H9 (cell line): Measurements from ENCODE around the gene BSPRY. TPM values are rescaled to one million over a fixed set of nuclear protein-coding genes. Genes with fewer than 3 reads are reported as not detected.

Experiments used
- DNase-seq: peaks from one replicate; pipeline ENCODE4 v3.0.0-alpha.2; 2017
- H2AFZ ChIP-seq: one replicate; pipeline ENCODE4 v1.6.1; 2013; ENCODE audit warnings: mild to moderate bottlenecking, low read length, control low read depth, moderate library complexity
- H2AK5ac ChIP-seq: 2 replicates; pipeline ENCODE4 v1.6.1; 2013; ENCODE audit warnings: low read length, control low read depth, mixed read lengths; ENCODE audit not compliant: insufficient read length
- H2BK120ac ChIP-seq: one replicate; pipeline ENCODE4 v1.6.1; 2013; ENCODE audit warnings: low read depth, mild to moderate bottlenecking, low read length, control low read depth, inconsistent platforms; ENCODE audit not compliant: poor library complexity, severe bottlenecking
- H2BK12ac ChIP-seq: 2 replicates; pipeline ENCODE4 v1.6.1; 2013; ENCODE audit warnings: low read length, control low read depth, mixed read lengths, low read depth; ENCODE audit not compliant: insufficient read length
- H2BK15ac ChIP-seq: 2 replicates; pipeline ENCODE4 v1.6.1; 2013; ENCODE audit warnings: low read depth, low read length, control low read depth
- H2BK20ac ChIP-seq: one replicate; pipeline ENCODE4 v1.6.1; 2013; ENCODE audit warnings: low read depth, mild to moderate bottlenecking, low read length, control low read depth, inconsistent platforms; ENCODE audit not compliant: poor library complexity, severe bottlenecking
- H2BK5ac ChIP-seq: 2 replicates; pipeline ENCODE4 v1.6.1; 2013; ENCODE audit warnings: low read length, control low read depth, mixed read lengths; ENCODE audit not compliant: insufficient read length
- H3K14ac ChIP-seq: 2 replicates; pipeline ENCODE4 v1.6.1; 2013; ENCODE audit warnings: low read length, control low read depth; ENCODE audit not compliant: insufficient read depth
- H3K18ac ChIP-seq: 2 replicates; pipeline ENCODE4 v1.6.1; 2013; ENCODE audit warnings: low read depth, mild to moderate bottlenecking, mixed read lengths, low read length, control low read depth; ENCODE audit not compliant: insufficient read length
- H3K23ac ChIP-seq: 2 replicates; pipeline ENCODE4 v1.6.1; 2013; ENCODE audit warnings: low read length, control low read depth, mixed read lengths, low read depth; ENCODE audit not compliant: insufficient read length
- H3K23me2 ChIP-seq: 2 replicates; pipeline ENCODE4 v1.6.1; 2013; ENCODE audit warnings: low read depth, mild to moderate bottlenecking, mixed read lengths, low read length, control low read depth; ENCODE audit not compliant: insufficient read length, poor library complexity, severe bottlenecking
- H3K27ac ChIP-seq: 2 replicates; pipeline ENCODE4 v1.5.1; 2013; ENCODE audit warnings: low read length, control low read depth, mixed read lengths, low read depth; ENCODE audit not compliant: insufficient read length
- H3K27me3 ChIP-seq: 2 replicates; pipeline ENCODE4 v1.6.1; 2013; ENCODE audit warnings: low read length, control low read depth, inconsistent platforms; ENCODE audit not compliant: insufficient read depth
- H3K4ac ChIP-seq: 2 replicates; pipeline ENCODE4 v1.6.1; 2013; ENCODE audit warnings: low read depth, mild to moderate bottlenecking, control low read depth, inconsistent platforms, low read length, moderate library complexity
- H3K4me1 ChIP-seq: 2 replicates; pipeline ENCODE4 v1.6.1; 2013; ENCODE audit warnings: low read length, control low read depth, inconsistent platforms; ENCODE audit not compliant: insufficient read depth
- H3K4me2 ChIP-seq: 2 replicates; pipeline ENCODE4 v1.6.1; 2013; ENCODE audit warnings: low read length, control low read depth, mixed read lengths; ENCODE audit not compliant: insufficient read length, insufficient read depth
- H3K56ac ChIP-seq: 2 replicates; pipeline ENCODE4 v1.6.1; 2013; ENCODE audit warnings: low read depth, mild to moderate bottlenecking, mixed read lengths, low read length, control low read depth; ENCODE audit not compliant: insufficient read length
- H3K79me1 ChIP-seq: 2 replicates; pipeline ENCODE4 v1.6.1; 2013; ENCODE audit warnings: low read depth, mild to moderate bottlenecking, moderate library complexity, low read length, control low read depth, inconsistent platforms; ENCODE audit not compliant: insufficient read depth, poor library complexity, severe bottlenecking
- H3K79me2 ChIP-seq: 2 replicates; pipeline ENCODE4 v1.6.1; 2013; ENCODE audit warnings: low read length, control low read depth, inconsistent platforms; ENCODE audit not compliant: insufficient read depth
- H3K9ac ChIP-seq: 2 replicates; pipeline ENCODE4 v1.6.1; 2013; ENCODE audit warnings: low read length, control low read depth, mixed read lengths; ENCODE audit not compliant: insufficient read length; ENCODE audit errors: extremely low read depth
- H3K9me3 ChIP-seq: one replicate; pipeline ENCODE4 v1.6.1; 2013; ENCODE audit warnings: low read depth, low read length, inconsistent platforms; ENCODE audit not compliant: control insufficient read depth
- H3T11ph ChIP-seq: one replicate; pipeline ENCODE4 v1.6.1; 2013; ENCODE audit warnings: mild to moderate bottlenecking, low read length, control low read depth, inconsistent platforms
- H4K20me1 ChIP-seq: one replicate; pipeline ENCODE4 v1.6.1; 2013; ENCODE audit not compliant: control insufficient read depth, insufficient read length, insufficient read depth
- H4K5ac ChIP-seq: 2 replicates; pipeline ENCODE4 v1.6.1; 2013; ENCODE audit warnings: low read depth, mild to moderate bottlenecking, mixed read lengths, low read length, control low read depth; ENCODE audit not compliant: insufficient read length
- H4K8ac ChIP-seq: replicated peaks from 2 replicates; pipeline ENCODE4 v1.6.1; 2013; ENCODE audit warnings: low read length, control low read depth, mixed read lengths, low read depth; ENCODE audit not compliant: insufficient read length
- H4K91ac ChIP-seq: 2 replicates; pipeline ENCODE4 v1.6.1; 2013; ENCODE audit warnings: low read depth, mild to moderate bottlenecking, moderate library complexity, mixed read lengths, low read length, control low read depth; ENCODE audit not compliant: insufficient read length
- H3K27ac Mint-ChIP-seq, 3 experiments: 2 replicates in 2 of 3; 3 replicates in 1 of 3; pipeline ENCODE4 v1.8.0; 2020 to 2021; ENCODE audit warnings: mixed read lengths in 3 of 3, mild to moderate bottlenecking in 1 of 3, moderate library complexity in 1 of 3
- H3K27me3 Mint-ChIP-seq: 2 replicates; pipeline ENCODE4 v1.8.0; 2021; ENCODE audit warnings: low read depth, mild to moderate bottlenecking, moderate library complexity, mixed read lengths
- H3K36me3 Mint-ChIP-seq, 3 experiments: 2 replicates in 2 of 3; 3 replicates in 1 of 3; pipeline ENCODE4 v1.8.0; 2020 to 2021; ENCODE audit warnings: low read depth in 3 of 3, mixed read lengths in 3 of 3; ENCODE audit not compliant: insufficient read depth in 1 of 3
- H3K4me1 Mint-ChIP-seq, 2 experiments: 2 replicates each; pipeline ENCODE4 v1.8.0; 2020; ENCODE audit warnings: mixed read lengths in 2 of 2
- H3K4me3 Mint-ChIP-seq, 2 experiments: 2 replicates in 1 of 2; 3 replicates in 1 of 2; pipeline ENCODE4 v1.8.0; 2020 to 2021; ENCODE audit warnings: mild to moderate bottlenecking in 2 of 2, mixed read lengths in 2 of 2, moderate library complexity in 1 of 2
- H3K9me3 Mint-ChIP-seq, 2 experiments: 2 replicates in 1 of 2; 3 replicates in 1 of 2; pipeline ENCODE4 v1.8.0; 2020; ENCODE audit warnings: mild to moderate bottlenecking in 2 of 2, mixed read lengths in 2 of 2, moderate library complexity in 1 of 2
- CTCF ChIP-seq: fragments of 200-600 bp; sonication (generic); conservative IDR thresholded peaks from 3 replicates; pipeline ENCODE4 v1.8.0; 2021; ENCODE audit warnings: antibody characterized with exemption, mild to moderate bottlenecking
- WGBS: extraction: QIAGEN DNeasy Blood & Tissue Kit; methylation state at CpG from one replicate; pipeline ENCODE4 v1.1.7; 2013; ENCODE audit warnings: missing lambda C conversion rate, low lambda C conversion rate, mixed read lengths; ENCODE audit not compliant: insufficient read length; ENCODE audit errors: extremely low coverage; 5-methylcytosine and 5-hydroxymethylcytosine counted together
- long read RNA-seq: library from polyadenylated mRNA; unstranded; transcript quantifications from one replicate; pipeline ENCODE4 v2.0.0, GENCODE V29; 2020
- total RNA-seq: library from RNA; stranded (reverse); gene quantifications from 2 replicates; pipeline ENCODE4 v1.2.1, GENCODE V29; 2021

Gene BSPRY
- total RNA-seq: 4.5 and 5.1 TPM in 2 replicates
- long read RNA-seq, partial matches to known transcripts: 0 of 4 reads
- long read RNA-seq, other reads (novel, unspliced or antisense): 0 of 4 reads

DNA sequence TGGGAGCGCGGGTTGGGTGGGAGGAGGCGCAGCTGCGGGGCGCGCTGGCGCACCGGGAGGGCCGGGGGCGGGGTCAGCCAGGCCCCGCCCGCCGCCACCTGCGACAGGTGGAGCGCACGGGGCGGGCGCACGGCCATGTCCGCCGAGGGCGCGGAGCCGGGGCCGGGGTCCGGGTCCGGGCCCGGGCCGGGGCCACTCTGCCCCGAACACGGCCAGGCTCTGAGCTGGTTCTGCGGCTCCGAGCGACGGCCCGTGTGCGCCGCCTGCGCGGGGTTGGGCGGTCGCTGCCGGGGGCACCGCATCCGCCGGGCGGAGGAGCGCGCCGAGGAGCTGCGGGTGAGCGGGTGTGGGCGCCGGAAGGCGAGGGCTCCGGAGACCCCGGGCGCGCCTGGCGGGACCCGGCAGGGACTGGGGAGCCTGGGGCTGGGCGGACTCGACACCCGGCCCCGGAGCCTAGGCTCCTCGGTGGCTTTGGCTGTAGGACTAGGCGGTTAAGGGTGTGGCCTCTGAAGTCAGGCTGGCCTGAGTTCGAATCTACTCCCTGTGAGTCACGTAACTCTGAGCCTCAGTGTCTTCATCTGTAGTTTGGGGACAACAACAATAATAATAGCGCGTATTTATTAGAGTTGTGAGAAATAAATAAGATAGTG is at the start of gene BSPRY:
Gene BSPRY, plus strand, starts transcription at position 97 of the 650 bp plus-strand sequence. Its CDS starts 39 bp downstream, at position 136.
- H3K9me3 Mint-ChIP-seq: no peaks in the 10 kb centered on the region
- Histone ChIP-seq H2AFZ (peak within 1 kb of the TSS; percentile 73), H3K23me2 (peaks cover 9% of the 10 kb centered on the region), H3K23ac (no peak within 1 kb of the TSS), H3K79me2 (no peaks in the 10 kb centered on the region), H2BK5ac (no peak within 1 kb of the TSS), H2AK5ac (no peak within 1 kb of the TSS), H4K91ac (no peak within 1 kb of the TSS), H4K8ac (no peak within 1 kb of the TSS), H3K56ac (no peak within 1 kb of the TSS), H4K5ac (no peak within 1 kb of the TSS), H2BK20ac (no peak within 1 kb of the TSS), H2BK15ac (no peak within 1 kb of the TSS), H3K79me1 (no peaks in the 10 kb centered on the region), H2BK12ac (no peak within 1 kb of the TSS), H3K4me2 (peak within 1 kb of the TSS; percentile 73), H4K20me1 (no peaks in the 10 kb centered on the region), H3K18ac (no peak within 1 kb of the TSS), H3K27me3 (no peaks in the 10 kb centered on the region), H3K4me1 (peaks cover 2% of the 10 kb centered on the region; the same call in 1 of the 2 replicates), H3K14ac (no peak within 1 kb of the TSS), H3T11ph (no peak within 1 kb of the TSS), H3K27ac (no peak within 1 kb of the TSS), H3K4ac (no peak within 1 kb of the TSS), H3K9me3 (no peaks in the 10 kb centered on the region), H2BK120ac (no peak within 1 kb of the TSS), H3K9ac (peak within 1 kb of the TSS; percentile 7)
- H3K4me1 Mint-ChIP-seq: peaks cover 20 to 21% of the 10 kb centered on the region in 2 experiments
- H3K36me3 Mint-ChIP-seq: no peaks in the 10 kb centered on the region; a peak in 1 of 7 replicates
- WGBS: no CpG with 5 or more reads among the region's 71 CpGs
- no peak for TF ChIP-seq CTCF
- H3K27ac Mint-ChIP-seq: no peak within 1 kb of the TSS
- H3K27me3 Mint-ChIP-seq: peaks cover 47% of the 10 kb centered on the region
- peak within 1 kb of the TSS; percentile 77 to 89 for H3K4me3 Mint-ChIP-seq
- DNase-seq: peak; percentile 60
